Bronchus fibroblast of lung (primary cell): ENCODE data around the gene MYL12A. TPM values are rescaled to one million over a fixed set of nuclear protein-coding genes. Genes with fewer than 3 reads are reported as not detected.

Source experiments
- total RNA-seq: library from RNA; depleted of rRNA; stranded (reverse); fragments of >200 nt; gene quantifications from 2 replicates; pipeline ENCODE4 v1.2.3, GENCODE V29; 2015

The MYL12A gene
- total RNA-seq, result 643 and 646 TPM in 2 replicates

GRCh38 chr18:3247240-3248061 is at the start of gene MYL12A:
MYL12A (plus strand) TSS chr18:3247801; CDS start chr18:3253248, 5,447 bp downstream.

GRCh38 chr18:3219631-3220335 is 27.8 kb upstream of the MYL12A start, which contains the start of gene MYOM1:
MYOM1 (minus strand) TSS chr18:3219968; CDS start chr18:3215223, 4,745 bp downstream.

DNA sequence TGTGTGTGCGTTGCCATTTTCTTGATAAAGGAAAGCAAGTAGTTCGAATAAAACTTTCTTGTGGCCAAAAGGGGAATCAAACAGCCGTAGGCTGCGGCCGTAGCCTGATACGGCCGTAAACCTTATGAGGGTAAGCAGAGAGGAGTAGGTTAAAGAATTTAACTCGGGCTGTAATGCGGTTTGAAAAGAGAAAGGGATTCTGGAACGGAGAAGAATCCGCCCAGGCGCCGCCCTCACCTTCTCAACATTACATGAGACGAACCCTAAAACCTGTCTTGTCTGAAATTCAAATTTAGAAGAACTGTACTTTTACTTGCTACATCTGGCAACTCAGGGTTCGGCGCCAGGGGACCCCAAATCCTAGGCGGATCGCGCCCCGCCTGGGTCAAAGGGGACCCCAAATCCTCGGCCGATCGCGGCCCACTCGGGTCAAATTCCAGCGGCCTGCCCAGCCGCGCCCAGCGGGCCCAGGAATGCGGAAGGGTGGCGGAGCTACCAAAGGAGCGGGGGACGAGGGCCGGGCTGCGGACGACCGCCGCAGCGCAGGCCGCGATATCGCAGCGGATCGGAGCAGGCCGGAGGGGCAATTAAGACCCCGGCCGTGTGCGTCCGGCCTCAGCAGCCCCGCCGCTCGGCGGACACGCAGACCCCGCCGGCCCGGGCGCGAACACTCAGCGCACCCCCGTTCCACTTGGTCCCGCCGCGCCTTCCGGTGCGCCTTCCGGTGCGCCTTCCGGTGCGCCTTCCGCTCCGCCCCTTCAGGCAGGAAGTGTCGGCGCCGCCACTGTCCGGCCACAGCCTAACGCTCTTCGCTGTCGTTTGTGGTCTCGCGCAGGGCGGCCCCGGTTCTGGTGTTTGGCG is 14.0 kb downstream of the MYL12A start, which contains the start of gene MYL12B:
TSS of gene MYL12B (plus strand) at position 761 of the 861 bp plus-strand sequence. CDS start 10,766 bp downstream, outside the sequence.

Other genes with a start within 250 kb of the MYL12A start
- gene LPIN2, start 234.7 kb upstream of the MYL12A start, total RNA-seq, result 22.9 and 28.7 TPM in 2 replicates
- 0.15 TPM in 1 of 2 replicates, not detected in the other for gene MYOM1, start 27.8 kb upstream of the MYL12A start, total RNA-seq
- gene MYL12B, start 14.3 kb downstream of the MYL12A start, total RNA-seq, result 326 and 327 TPM in 2 replicates
- 87.4 and 93.4 TPM in 2 replicates for gene TGIF1, start 202.4 kb downstream of the MYL12A start, total RNA-seq